RPMI7951 (cell line): ENCODE data around the gene TEAD1. TPM values are rescaled to one million over a fixed set of nuclear protein-coding genes. Genes with fewer than 3 reads are reported as not detected.

ENCODE experiments used
- DNase-seq: peaks from one replicate; pipeline ENCODE4 v3.0.0-alpha.2; 2012; ENCODE audit warnings: low read depth
- total RNA-seq: library from RNA; depleted of rRNA; stranded (reverse); fragments of >200 nt; shearing (Covaris generic); gene quantifications from 2 replicates; pipeline ENCODE4 v1.2.3, GENCODE V29; 2014

The TEAD1 gene
- total RNA-seq, 1 experiment from 2014 or later, result 53.3 TPM

DNA sequence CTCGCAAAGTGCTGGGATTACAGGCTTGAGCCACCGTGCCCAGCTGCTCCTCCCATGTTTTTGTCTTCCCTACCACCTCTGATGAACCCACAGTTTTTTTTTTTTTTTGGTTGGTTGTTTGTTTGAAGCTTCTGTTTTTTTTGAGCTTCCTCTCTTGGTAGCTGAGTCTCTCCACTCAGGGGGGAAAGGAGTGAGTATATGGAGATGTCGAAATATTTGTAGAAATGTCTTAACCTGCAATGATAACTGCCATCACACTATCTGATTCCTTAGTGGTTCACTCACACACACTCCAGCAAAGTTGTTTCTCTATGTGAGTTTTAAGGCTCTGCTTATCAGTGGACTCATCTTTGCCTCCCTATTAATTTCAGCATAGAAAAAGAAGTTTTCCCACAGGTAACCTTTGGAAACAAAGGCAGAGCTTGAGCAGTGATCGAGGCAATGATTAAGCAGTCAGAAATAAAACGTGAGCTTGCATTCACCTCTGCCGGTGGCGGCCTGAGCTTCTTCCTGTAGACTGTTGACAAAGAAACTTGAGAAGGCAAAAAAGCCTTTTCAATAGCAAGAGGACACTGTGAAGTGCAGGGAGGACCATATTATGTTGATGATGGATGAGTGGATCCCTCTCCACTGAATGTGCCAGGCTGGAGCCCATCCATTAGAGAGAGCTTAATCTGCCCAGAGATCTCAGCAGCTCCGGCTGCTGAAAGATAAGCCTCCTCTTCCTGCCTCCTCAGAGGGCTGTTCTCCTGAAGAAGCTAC is 305.9 kb downstream of the TEAD1 start:
- DNase-seq, result no peak

DNA sequence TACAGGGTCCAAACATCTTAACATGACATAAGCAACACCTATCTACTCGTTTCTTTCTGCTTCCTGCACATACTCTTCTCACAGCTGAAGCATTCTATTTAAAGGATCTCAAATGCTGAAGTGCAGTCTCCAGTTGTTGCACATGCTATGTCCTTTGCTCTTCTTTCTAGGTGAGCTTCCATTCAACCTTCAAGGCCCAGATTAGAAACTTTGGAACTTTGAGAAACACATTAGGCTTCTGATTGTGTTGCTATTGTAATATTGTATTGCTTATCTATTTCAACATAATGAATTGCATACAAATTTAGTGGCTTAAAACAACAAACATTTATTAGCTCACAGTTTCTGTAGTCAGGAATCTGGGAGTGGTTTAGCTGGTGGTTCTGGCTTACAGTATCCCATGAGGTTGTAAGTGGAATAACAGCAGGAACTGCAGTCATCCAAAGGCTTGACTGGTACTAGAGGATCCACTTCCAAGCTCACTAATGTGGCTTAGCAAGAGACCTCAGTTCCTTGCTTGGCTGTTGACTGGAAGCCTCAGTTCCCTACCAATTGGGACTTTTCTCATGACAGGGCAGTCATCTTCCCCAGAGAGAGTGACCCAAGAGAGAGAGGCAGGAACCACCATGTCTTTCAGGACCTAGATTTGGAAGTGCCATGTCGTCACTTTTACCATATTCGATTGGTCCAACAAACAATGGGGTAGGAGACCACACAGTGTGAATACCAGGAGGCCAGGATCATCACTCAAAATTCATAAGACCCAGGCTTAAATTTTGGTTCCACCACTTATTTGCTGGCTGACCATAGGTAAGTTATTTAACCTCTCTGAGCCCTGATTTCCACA is 307.7 kb downstream of the TEAD1 start:
- DNase-seq, result no peak

DNA sequence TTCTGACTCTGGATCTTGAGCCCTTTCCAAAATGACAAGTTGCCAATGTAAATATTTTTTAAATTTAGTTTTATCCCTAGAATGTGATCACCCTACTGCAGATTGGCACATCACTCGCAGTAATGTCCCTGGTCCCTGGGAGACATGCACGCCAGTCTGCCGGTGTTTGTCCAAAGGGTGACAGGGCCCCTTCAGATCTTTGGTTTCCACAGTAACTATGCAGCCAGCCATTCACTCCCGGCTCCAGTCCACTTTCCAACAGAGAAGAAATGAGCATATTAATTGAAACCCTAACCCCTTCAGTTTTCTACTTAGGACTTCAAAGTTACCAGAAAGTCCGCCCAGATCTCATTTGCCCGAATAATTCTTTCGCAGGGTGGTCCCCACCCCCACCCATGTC is 309.1 kb downstream of the TEAD1 start:
- DNase-seq, result no peak

DNA sequence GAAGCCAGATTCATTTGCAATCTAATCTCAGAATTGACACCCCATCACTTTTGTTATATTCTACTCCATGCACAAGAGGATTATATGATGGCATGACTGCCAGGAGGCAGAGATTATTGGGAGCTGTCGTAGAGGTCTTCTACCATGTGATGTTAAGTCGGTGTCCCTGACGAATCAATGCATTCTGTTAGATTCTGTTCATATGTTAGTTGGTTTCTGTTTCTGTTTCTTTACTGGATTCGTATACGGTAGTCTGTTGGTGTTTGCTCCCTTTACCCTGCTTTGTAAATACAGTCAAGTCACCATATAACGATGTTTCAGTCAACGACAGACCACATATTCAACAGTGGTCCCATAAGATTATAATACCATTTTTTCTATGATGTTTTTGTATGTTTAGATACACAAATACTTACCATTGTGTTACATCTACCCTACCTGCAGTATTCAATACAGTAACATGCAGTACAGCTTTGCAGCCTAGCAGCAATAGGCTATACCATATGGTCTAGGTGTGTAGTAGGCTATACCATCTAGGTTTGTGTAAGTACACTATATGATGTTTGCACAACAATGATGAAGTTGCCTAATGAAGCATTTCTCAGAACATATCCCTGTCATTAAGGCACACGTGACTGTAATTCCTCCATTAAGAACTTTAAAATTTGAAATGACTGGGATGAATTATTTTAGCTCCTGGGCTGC is 312.1 kb downstream of the TEAD1 start:
- DNase-seq, result peak; percentile 54

DNA sequence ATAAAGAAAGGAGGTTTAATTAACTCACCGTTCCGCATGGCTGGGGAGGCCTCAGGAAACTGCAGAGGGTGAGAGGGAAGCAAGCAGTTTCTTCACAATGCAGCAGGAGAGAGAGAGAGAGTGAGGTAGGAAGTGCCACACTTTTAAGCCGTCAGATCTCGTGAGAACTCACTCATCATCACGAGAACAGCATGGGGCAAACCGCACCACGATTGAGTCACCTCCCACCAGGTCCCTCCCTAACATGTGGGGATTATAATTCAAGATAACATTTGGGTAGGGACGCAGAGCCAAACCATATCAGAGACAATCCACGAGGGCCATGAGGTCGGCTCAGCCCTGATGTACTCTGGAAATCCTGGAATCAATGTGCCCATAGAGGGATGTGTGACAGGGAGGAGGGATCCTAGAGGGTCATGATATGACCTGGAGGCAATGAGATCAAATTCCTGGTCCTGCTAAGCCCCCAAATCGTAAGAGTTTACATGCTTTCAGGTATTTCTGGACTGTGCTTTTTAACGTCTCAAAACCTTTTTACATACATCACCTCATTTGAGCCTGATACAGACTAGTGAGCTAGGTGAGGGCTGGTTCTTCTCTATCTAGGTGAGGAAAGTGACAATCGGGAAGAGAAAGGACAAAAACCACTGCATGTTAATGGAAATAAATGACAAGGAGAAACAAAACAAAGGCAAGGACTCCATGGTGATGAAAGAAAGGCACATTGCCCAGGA is 315.4 kb downstream of the TEAD1 start:
- DNase-seq, result no peak

DNA sequence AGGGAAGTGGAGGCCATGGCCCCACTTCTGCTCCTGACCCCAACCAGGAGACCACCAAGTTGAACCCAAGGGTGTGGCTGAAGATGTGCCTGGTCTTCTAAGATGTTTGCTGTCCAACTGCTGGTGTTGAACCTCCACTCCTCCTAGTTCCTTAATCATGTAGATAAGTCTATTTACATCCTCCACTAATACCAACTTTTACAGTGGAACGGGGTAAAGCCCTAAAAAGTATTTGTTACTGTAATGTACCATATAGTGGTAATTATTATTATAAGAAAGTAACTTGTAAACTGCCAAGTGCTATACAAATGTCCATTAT is 315.9 kb downstream of the TEAD1 start:
- DNase-seq, result no peak

DNA sequence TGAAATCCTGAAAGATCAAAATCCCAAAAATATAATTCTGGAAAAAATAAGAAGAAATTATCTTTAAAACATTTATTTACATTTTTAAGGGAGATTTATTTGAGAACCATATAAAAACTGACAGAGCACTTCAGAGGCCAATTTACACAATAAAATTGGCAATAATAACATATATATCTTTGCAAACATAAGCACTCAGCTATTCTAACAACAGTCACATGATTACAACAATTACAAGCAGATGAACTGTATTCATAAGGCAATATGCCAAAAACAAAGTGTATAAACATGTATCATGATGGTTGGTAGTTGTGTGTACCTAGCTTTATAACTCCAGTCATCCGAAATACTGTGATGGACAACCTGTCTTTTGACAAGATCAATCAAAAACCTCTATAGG is 317.2 kb downstream of the TEAD1 start:
- no peak for DNase-seq

DNA sequence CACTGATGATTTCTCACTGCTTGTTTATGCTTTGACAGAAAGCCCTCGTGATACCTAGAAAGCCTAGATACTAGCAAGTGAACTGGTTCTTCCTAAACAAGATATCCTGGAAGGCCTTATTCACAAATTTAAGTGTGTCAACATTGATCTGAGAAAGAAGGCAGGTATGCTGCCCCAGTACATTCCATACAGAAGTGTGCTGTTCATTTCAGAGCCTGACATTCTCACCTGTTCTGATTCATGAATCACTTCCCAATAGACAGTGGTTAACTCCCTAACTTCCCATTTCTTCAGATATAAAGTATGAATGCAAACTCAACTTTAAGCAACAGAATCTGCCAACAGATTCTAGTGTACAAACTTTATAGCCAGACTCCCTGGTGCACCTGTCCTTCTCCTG is 319.4 kb downstream of the TEAD1 start:
- DNase-seq, result no peak
